Caco-2 (cell line): ENCODE measurements around the gene NCOR1. TPM values are rescaled to one million over a fixed set of nuclear protein-coding genes. Genes with fewer than 3 reads are reported as not detected.

Experiments
- BruUV-seq: library from RNA; stranded (reverse); fragments of 400-500 nt; replicated peaks from 2 replicates; lab custom pipeline; 2021; lab: Mats Ljungman, UMichigan
- CTCF ChIA-PET: fragments of 300-600 bp; sonication (Branson Sonifier 250); formaldehyde crosslinking; loops from one replicate; lab custom pipeline; 2022; ENCODE audit warnings: antibody characterized with exemption; lab: Charles Lee
- POLR2A ChIA-PET: fragments of 300-600 bp; sonication (Branson Sonifier 250); formaldehyde crosslinking; loops from one replicate; lab custom pipeline; 2022; ENCODE audit warnings: antibody characterized with exemption; lab: Charles Lee
- DNase-seq, 2 experiments: peaks; one replicate each; pipeline versions ENCODE4 v3.0.0 to v3.0.0-alpha.2; 2020 to 2022
- H3K27me3 ChIP-seq: replicated peaks from 2 replicates; pipeline ENCODE4 v1.6.0; 2011; ENCODE audit warnings: low read length; ENCODE audit not compliant: control insufficient read depth, insufficient read depth
- H3K36me3 ChIP-seq: 2 replicates; pipeline ENCODE4 v1.5.1; 2011; ENCODE audit warnings: low read length; ENCODE audit not compliant: control insufficient read depth, insufficient read depth
- H3K4me1 ChIP-seq: fragments of 250-450 bp; sonication (Bioruptor Pico); 2 replicates; pipeline ENCODE4 v1.5.1; 2020; ENCODE audit warnings: mild to moderate bottlenecking
- H3K4me3 ChIP-seq: 2 replicates; pipeline ENCODE4 v1.5.1; 2011; ENCODE audit warnings: low read depth, mild to moderate bottlenecking, control low read depth, low read length
- H3K9me3 ChIP-seq: fragments of 250-450 bp; sonication (Bioruptor Pico); 2 replicates; pipeline ENCODE4 v1.5.1; 2020; ENCODE audit warnings: mild to moderate bottlenecking, moderate library complexity
- H3K27ac Mint-ChIP-seq: one replicate; pipeline ENCODE4 v1.8.0; 2022; ENCODE audit warnings: mixed read lengths; ENCODE audit not compliant: unreplicated experiment
- H3K27me3 Mint-ChIP-seq: one replicate; pipeline ENCODE4 v1.8.0; 2022; ENCODE audit warnings: mixed read lengths; ENCODE audit not compliant: insufficient read depth, unreplicated experiment
- H3K36me3 Mint-ChIP-seq: one replicate; pipeline ENCODE4 v1.8.0; 2022; ENCODE audit warnings: mild to moderate bottlenecking, mixed read lengths; ENCODE audit not compliant: insufficient read depth, unreplicated experiment
- H3K4me1 Mint-ChIP-seq: one replicate; pipeline ENCODE4 v1.8.0; 2022; ENCODE audit warnings: low read depth, mixed read lengths; ENCODE audit not compliant: unreplicated experiment
- H3K4me3 Mint-ChIP-seq: one replicate; pipeline ENCODE4 v1.8.0; 2022; ENCODE audit warnings: mild to moderate bottlenecking, moderate library complexity, mixed read lengths; ENCODE audit not compliant: unreplicated experiment
- H3K9me3 Mint-ChIP-seq: one replicate; pipeline ENCODE4 v1.8.0; 2022; ENCODE audit warnings: mixed read lengths; ENCODE audit not compliant: unreplicated experiment
- intact Hi-C: fragments of 100-400 bp; cut with micrococcal nuclease; formaldehyde crosslinking; loops from one replicate; pipeline ENCODE4 v1.10.0; 2022; ENCODE audit not compliant: unreplicated experiment
- total RNA-seq: library from RNA; stranded (reverse); gene quantifications from 2 replicates; pipeline ENCODE4 v1.2.3, GENCODE V29; 2022
- TF ChIP-seq, protein P1 (sequence below), 2 experiments: fragments of 200-600 bp in 1 of 2; IDR thresholded peaks; 1 replicate in 1 of 2; 2 replicates in 1 of 2; pipeline versions ENCODE4 v1.5.1 to v1.8.0; 2011 to 2022; ENCODE audit warnings: antibody characterized with exemption in 1 of 2, control low read depth in 1 of 2, inconsistent platforms in 1 of 2, low read depth in 1 of 2, low read length in 1 of 2, mild to moderate bottlenecking in 1 of 2, moderate library complexity in 1 of 2; ENCODE audit not compliant: insufficient read depth in 1 of 2, severe bottlenecking in 1 of 2, unreplicated experiment in 1 of 2

NCOR1 gene
- total RNA-seq, 1 experiment from 2014 or later: 90.8 TPM

DNA sequence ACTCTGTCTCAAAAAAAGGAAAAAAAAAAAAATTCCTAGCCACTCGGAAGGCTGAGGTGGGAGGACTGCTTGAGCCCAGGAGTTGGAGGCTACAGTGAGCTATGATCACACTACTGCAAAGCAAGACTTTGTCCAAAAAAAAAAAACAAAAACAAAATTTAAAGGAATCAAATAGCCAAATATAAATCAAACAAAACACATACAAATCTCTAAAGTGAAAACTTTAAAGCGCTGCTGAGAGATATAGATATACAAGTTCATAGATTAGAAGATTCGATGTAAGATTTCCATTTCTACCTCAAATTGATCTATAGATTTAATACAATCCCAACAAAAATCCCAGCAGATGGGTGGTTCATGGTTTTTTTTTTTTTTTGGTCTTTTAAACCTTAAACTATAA is 132.1 kb downstream of the NCOR1 start:
- H3K27ac Mint-ChIP-seq: no peak overlapping the region
- H3K36me3 Mint-ChIP-seq: peaks cover 40% of the 10 kb centered on the region
- no peaks in the 10 kb centered on the region for H3K9me3 Mint-ChIP-seq
- TF ChIP-seq, protein P1, sequence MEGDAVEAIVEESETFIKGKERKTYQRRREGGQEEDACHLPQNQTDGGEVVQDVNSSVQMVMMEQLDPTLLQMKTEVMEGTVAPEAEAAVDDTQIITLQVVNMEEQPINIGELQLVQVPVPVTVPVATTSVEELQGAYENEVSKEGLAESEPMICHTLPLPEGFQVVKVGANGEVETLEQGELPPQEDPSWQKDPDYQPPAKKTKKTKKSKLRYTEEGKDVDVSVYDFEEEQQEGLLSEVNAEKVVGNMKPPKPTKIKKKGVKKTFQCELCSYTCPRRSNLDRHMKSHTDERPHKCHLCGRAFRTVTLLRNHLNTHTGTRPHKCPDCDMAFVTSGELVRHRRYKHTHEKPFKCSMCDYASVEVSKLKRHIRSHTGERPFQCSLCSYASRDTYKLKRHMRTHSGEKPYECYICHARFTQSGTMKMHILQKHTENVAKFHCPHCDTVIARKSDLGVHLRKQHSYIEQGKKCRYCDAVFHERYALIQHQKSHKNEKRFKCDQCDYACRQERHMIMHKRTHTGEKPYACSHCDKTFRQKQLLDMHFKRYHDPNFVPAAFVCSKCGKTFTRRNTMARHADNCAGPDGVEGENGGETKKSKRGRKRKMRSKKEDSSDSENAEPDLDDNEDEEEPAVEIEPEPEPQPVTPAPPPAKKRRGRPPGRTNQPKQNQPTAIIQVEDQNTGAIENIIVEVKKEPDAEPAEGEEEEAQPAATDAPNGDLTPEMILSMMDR (IDR thresholded peaks at IDR 0.05; ENCODE audit: insufficient read depth in 1 of 2, low read depth in 1 of 2, low read length in 1 of 2, severe bottlenecking in 1 of 2, unreplicated experiment in 1 of 2): no peak
- H3K4me3 ChIP-seq: no peak overlapping the region
- H3K4me1 Mint-ChIP-seq: no peaks in the 10 kb centered on the region
- POLR2A ChIA-PET: no interaction called here
- H3K27me3 ChIP-seq: no peaks in the 10 kb centered on the region
- intact Hi-C loops: no loop called here
- no peaks in the 10 kb centered on the region for H3K4me1 ChIP-seq
- H3K27me3 Mint-ChIP-seq: no peaks in the 10 kb centered on the region
- BruUV-seq: no TSS peak
- H3K9me3 ChIP-seq: no peaks in the 10 kb centered on the region
- CTCF ChIA-PET: no interaction called here
- no peak for DNase-seq
- no peaks in the 10 kb centered on the region for H3K36me3 ChIP-seq
- H3K4me3 Mint-ChIP-seq: no peak overlapping the region

DNA sequence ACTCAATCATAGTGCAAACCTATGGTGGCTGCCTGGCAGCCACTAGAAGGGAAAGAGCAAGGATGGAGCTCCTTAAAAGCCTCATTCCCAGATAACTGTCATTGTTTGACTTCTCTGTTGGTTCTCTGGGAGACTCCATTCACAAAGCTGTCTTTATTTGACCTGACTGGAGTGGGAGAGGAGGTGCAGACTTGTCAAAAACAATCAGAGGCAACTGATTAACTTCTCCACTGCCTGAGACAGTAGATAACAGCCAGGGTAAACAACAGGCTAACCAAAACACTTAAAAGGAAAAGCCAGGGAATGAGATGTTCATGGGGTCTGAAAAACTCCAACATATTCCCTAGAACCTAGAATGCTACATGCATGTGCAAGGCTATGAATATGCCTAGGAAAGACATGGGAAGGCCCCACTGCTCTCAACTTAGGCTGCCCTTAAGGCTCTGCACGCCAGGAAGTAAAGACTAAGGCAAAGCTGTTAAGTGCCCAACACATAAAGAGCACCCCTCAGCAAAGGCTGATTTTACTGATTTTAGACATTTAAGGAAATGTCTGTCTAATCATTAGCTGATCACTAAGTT is 133.7 kb downstream of the NCOR1 start:
- no TSS peak for BruUV-seq
- no peak overlapping the region for H3K4me3 Mint-ChIP-seq
- ChIA-PET POLR2A (interaction anchor here (0.6 kb wide), 1 partner anchor 1046 kb away, joined by 4 read pairs; no protein-coding TSS in a partner anchor), CTCF (no interaction called here)
- intact Hi-C loops: no loop called here
- peaks cover 37% of the 10 kb centered on the region for H3K36me3 Mint-ChIP-seq
- no peaks in the 10 kb centered on the region for H3K4me1 ChIP-seq
- DNase-seq: no peak
- no peaks in the 10 kb centered on the region for H3K9me3 Mint-ChIP-seq
- no peaks in the 10 kb centered on the region for H3K9me3 ChIP-seq
- H3K27me3 Mint-ChIP-seq: no peaks in the 10 kb centered on the region
- H3K4me1 Mint-ChIP-seq: no peaks in the 10 kb centered on the region
- TF ChIP-seq, protein P1 (IDR thresholded peaks at IDR 0.05; ENCODE audit: insufficient read depth in 1 of 2, low read depth in 1 of 2, low read length in 1 of 2, severe bottlenecking in 1 of 2, unreplicated experiment in 1 of 2): no peak
- no peaks in the 10 kb centered on the region for H3K36me3 ChIP-seq
- H3K27ac Mint-ChIP-seq: no peak overlapping the region
- no peak overlapping the region for H3K4me3 ChIP-seq
- H3K27me3 ChIP-seq: no peaks in the 10 kb centered on the region

DNA sequence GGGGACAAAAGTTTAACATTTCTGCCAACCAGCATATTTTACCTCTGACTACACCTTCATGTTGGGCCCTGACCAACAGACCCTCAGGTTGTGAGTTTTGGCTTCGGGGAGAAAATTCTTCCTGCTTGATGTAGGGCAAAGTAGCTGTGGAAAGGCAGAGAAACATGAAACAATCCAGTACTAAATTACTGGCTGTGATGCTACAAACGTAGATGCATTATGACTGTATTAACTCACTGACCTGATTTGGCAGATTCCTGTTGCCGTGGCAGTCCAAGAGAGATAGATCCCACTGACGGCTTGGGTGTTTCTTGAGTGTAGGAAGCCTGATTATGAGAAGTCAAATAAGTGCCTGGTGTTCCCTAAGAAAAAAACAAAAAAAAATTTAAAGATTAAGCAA is 135.0 kb downstream of the NCOR1 start:
- Mint-ChIP-seq H3K9me3 (no peaks in the 10 kb centered on the region), H3K36me3 (peaks cover 44% of the 10 kb centered on the region), H3K4me3 (no peak overlapping the region), H3K4me1 (no peaks in the 10 kb centered on the region), H3K27me3 (no peaks in the 10 kb centered on the region), H3K27ac (no peak overlapping the region)
- TF ChIP-seq, protein P1 (IDR thresholded peaks at IDR 0.05; ENCODE audit: insufficient read depth in 1 of 2, low read depth in 1 of 2, low read length in 1 of 2, severe bottlenecking in 1 of 2, unreplicated experiment in 1 of 2): no peak
- Histone ChIP-seq H3K9me3 (no peaks in the 10 kb centered on the region), H3K4me3 (no peak overlapping the region), H3K4me1 (no peaks in the 10 kb centered on the region), H3K27me3 (no peaks in the 10 kb centered on the region), H3K36me3 (no peaks in the 10 kb centered on the region)
- BruUV-seq: no TSS peak
- DNase-seq: no peak
- ChIA-PET POLR2A (no interaction called here), CTCF (no interaction called here)
- intact Hi-C loops: no loop called here
